K562 (cell line): ENCODE measurements around the gene CMIP.

Experiments used
- HCFC1 ChIP-seq: IDR thresholded peaks from 2 replicates; pipeline ENCODE4 v1.6.1; 2012; ENCODE audit warnings: low read depth, low read length, improper control_type of control experiment
- PHF8 ChIP-seq: fragments of 200-600 bp; sonication (generic); IDR thresholded peaks from 2 replicates; pipeline ENCODE4 v1.6.1; 2012; ENCODE audit warnings: mixed run types, mild to moderate bottlenecking, inconsistent platforms, low read length, moderate library complexity, borderline replicate concordance
- ZNF639 ChIP-seq, 2 experiments: fragments of 200-800 bp in 1 of 2; sonication (Bioruptor generic) in 1 of 2; sonication (generic) in 1 of 2; formaldehyde crosslinking in 1 of 2; IDR thresholded peaks in 1 of 2; conservative IDR thresholded peaks in 1 of 2; 2 replicates each; pipeline versions ENCODE4 v1.5.0 to v1.6.1; 2016 to 2020; ENCODE audit warnings: missing compliant biosample characterization in 1 of 2, missing genetic modification characterization in 1 of 2, missing genetic modification reagents in 1 of 2

- TF ChIP-seq ZNF639 (CRISPR knock-in tag; conservative IDR thresholded peaks at IDR 0.05 in 1 of 2, IDR thresholded peaks at IDR 0.05 in 1 of 2) (no peak), HCFC1 (no peak), PHF8 (no peak)
These were observed 22.5 kb downstream of the CMIP start for GRCh38 chr16:81467072-81467471.
